Gastroesophageal sphincter (tissue), 3 donors: ENCODE results near the gene CCDC51.

ENCODE experiments used
- CTCF ChIP-seq, 4 experiments: fragments of 200-600 bp in 2 of 4; fragments of 450-650 bp in 2 of 4; sonication (generic) in 1 of 4; IDR thresholded peaks; one replicate each; pipeline ENCODE4 v1.5.1; 2017 to 2019; ENCODE audit warnings: antibody characterized with exemption in 4 of 4, mild to moderate bottlenecking in 2 of 4, moderate library complexity in 2 of 4
- POLR2A ChIP-seq, 2 donors: fragments of 450-650 bp; IDR thresholded peaks; one replicate each; pipeline ENCODE4 v1.6.1; 2017; ENCODE audit warnings: antibody characterized with exemption in 2 of 2, mild to moderate bottlenecking in 2 of 2, moderate library complexity in 1 of 2
- POLR2AphosphoS5 ChIP-seq: sonication (generic); formaldehyde crosslinking; IDR thresholded peaks from one replicate; pipeline ENCODE4 v1.6.1; 2017; ENCODE audit warnings: antibody characterized with exemption

GRCh38 chr3:48418140-48418539 lies 21.8 kb downstream of the CCDC51 start:
- TF ChIP-seq CTCF (IDR thresholded peaks at IDR 0.05) (no peak), POLR2A (IDR thresholded peaks at IDR 0.05) (no peak), POLR2AphosphoS5 (no peak)
